GM18951 (cell line): Measurements from ENCODE around the gene CMSS1.

ENCODE experiments used
- POLR2A ChIP-seq: IDR thresholded peaks from 4 replicates; pipeline ENCODE4 v1.6.1; 2011; ENCODE audit warnings: mild to moderate bottlenecking; ENCODE audit not compliant: insufficient read length, insufficient read depth; ENCODE audit errors: extremely low read depth
- in situ Hi-C: fragments of 300-500 bp; cut with MboI; formaldehyde crosslinking; loops from one replicate; pipeline ENCODE4 v1.12.0; 2022; ENCODE audit warnings: low sequenced_read_pairs, mixed read lengths, inconsistent platforms; ENCODE audit not compliant: unreplicated experiment

The CMSS1 gene

GRCh38 chr3:100027321-100027720, 209.7 kb downstream of the CMSS1 start:
- TF ChIP-seq POLR2A = no peak
- in situ Hi-C loops = no loop called here

GRCh38 chr3:100029052-100029451, 211.4 kb downstream of the CMSS1 start:
- TF ChIP-seq POLR2A = no peak
- in situ Hi-C loops = no loop called here

- no peak for TF ChIP-seq POLR2A
- in situ Hi-C loops = no loop called here
These were observed 212.0 kb downstream of the CMSS1 start for GRCh38 chr3:100029689-100030088.

- in situ Hi-C loops = no loop called here
- TF ChIP-seq POLR2A = no peak
These were observed 212.7 kb downstream of the CMSS1 start for GRCh38 chr3:100030346-100030745.

GRCh38 chr3:100030914-100031425, 213.3 kb downstream of the CMSS1 start:
- in situ Hi-C loops = no loop called here
- TF ChIP-seq POLR2A = no peak

- in situ Hi-C loops = no loop called here
- TF ChIP-seq POLR2A = no peak
These were observed 214.6 kb downstream of the CMSS1 start for GRCh38 chr3:100032243-100032642.

- in situ Hi-C loops = no loop called here
- TF ChIP-seq POLR2A = no peak
These were observed 215.5 kb downstream of the CMSS1 start for GRCh38 chr3:100033184-100033583.

GRCh38 chr3:100033903-100034471, 216.3 kb downstream of the CMSS1 start:
- in situ Hi-C loops = no loop called here
- TF ChIP-seq POLR2A = no peak

- in situ Hi-C loops = no loop called here
- no peak for TF ChIP-seq POLR2A
These were observed 221.4 kb downstream of the CMSS1 start for GRCh38 chr3:100039075-100039474.

- no peak for TF ChIP-seq POLR2A
- in situ Hi-C loops = no loop called here
These were observed 223.0 kb downstream of the CMSS1 start for GRCh38 chr3:100040451-100041225.

- no peak for TF ChIP-seq POLR2A
- in situ Hi-C loops = no loop called here
These were observed 223.7 kb downstream of the CMSS1 start for GRCh38 chr3:100041328-100041749.

- TF ChIP-seq POLR2A = no peak
- in situ Hi-C loops = no loop called here
These were observed 224.7 kb downstream of the CMSS1 start for GRCh38 chr3:100042166-100042981.

- in situ Hi-C loops = no loop called here
- no peak for TF ChIP-seq POLR2A
These were observed 225.6 kb downstream of the CMSS1 start for GRCh38 chr3:100043271-100043670.

GRCh38 chr3:100044369-100044768, 226.7 kb downstream of the CMSS1 start:
- in situ Hi-C loops = no loop called here
- TF ChIP-seq POLR2A = no peak

- no peak for TF ChIP-seq POLR2A
- in situ Hi-C loops = no loop called here
These were observed 228.0 kb downstream of the CMSS1 start for GRCh38 chr3:100045696-100046095.
